Measurements from ENCODE around the gene CA5A.

The CA5A gene

DNA sequence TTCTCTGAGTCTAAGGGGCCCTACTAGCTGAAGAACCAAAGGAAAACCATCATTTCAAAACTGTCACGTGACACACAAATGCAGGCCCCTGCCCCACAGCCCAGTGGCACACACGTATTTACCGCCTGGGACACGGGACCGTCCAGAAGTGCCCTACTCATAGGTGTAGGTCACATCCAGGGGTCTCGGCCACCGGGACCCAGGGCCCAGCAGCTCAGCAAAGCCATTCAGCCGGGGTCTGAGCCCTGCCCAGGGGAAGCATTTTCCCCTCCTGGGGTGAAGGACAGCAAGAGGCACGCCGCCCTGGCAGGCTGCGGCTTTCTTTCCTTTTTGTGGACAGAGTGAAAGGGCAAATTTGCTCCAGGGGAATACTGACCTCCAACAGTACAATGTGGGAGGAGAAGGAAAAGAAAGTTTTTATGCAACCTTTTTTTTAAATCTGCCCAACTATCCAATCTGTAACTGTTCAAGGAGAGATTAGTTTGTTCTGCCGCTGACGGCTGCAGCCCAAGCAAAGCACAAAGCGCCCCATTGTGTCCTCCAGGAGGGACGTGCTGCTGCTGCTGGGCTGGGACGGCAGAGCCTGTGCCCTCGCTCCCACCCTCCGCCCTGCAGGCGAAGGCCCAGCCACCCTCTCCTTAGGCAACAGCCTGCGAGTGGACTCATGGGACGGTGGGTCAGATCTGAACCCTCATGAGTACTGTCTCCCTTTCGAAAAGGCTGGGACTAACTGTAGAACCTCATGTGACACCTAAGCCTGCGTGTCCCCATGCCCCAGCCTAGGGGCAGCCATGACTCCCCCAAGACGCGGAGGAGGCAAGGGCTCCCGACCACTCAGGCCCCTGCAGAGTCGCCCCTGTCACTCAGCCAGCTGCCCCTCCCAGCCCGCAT is 88.3 kb downstream of the CA5A start:
- ATAC-seq: no peak

GRCh38 chr16:87847467-87847784 is 88.9 kb downstream of the CA5A start:
- ATAC-seq: no peak

GRCh38 chr16:87846705-87847466 is 89.4 kb downstream of the CA5A start:
- ATAC-seq: no peak

DNA sequence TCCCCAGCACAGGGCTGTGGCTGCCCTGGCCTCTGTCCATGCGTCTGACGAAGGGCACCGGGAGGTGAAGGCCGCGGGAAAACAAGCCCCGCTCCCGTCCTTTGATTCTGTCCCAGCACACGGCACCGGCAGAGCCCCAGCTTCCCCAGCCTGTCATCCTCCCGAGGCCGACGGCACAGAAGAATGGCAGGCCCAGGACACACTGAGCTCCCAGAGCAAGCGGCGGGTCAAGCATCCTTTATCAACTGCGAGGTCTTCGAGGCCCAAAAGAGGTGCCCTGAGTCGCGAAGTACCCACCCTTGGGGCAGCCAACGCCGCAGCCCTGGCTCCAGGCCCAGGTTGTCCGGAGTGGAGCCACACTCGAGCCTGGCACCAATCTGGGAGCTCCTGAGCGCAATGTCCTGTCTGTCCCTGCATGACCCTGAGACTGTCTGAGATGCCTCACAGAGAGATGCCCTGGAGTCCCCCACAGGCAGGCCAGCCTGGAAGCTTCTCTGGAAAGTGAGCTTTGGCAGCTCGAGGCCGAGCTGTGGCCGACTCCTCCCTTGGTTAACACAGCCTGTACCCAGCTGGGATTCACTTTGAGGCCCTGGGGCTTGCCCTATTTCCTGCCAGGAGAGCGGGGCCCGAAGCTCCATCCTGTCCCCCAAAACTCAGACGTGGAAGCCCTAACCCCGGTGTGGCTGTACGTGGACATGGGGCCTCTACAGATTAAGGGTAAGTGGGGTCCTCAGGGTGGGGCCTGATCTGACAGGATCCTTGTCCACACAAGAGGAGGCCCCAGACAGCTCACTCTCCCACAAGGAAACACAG is 90.3 kb downstream of the CA5A start:
- no peak for ATAC-seq

GRCh38 chr16:87845213-87845612 is 91.1 kb downstream of the CA5A start:
- ATAC-seq: no peak

DNA sequence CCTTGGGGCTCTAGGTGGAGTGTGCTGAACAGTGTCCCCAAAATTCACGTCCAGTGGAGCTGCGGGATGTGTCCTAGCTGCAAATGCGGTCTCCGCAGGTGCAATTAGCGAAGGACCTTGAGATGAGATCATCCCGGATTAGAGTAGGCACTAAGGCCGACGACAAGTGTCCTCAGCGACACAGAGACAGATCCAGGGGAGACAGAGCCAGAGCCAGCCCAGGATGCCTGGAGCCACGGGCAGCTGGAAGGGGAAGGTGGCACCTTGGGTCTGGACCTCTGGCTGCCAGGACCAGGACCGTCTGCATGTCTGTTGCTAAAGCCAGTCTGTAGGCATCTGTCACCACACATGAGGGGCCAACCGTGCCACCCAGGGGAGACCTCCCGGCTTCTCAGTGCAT is 91.5 kb downstream of the CA5A start:
- no peak for ATAC-seq

GRCh38 chr16:87844120-87844733 is 92.1 kb downstream of the CA5A start:
- no peak for ATAC-seq

- no peak for ATAC-seq
These were observed 92.6 kb downstream of the CA5A start for GRCh38 chr16:87843678-87844105.

- ATAC-seq: no peak
These were observed 94.0 kb downstream of the CA5A start for GRCh38 chr16:87842209-87842869.

- no peak for ATAC-seq
These were observed 94.8 kb downstream of the CA5A start for GRCh38 chr16:87841340-87842208.

DNA sequence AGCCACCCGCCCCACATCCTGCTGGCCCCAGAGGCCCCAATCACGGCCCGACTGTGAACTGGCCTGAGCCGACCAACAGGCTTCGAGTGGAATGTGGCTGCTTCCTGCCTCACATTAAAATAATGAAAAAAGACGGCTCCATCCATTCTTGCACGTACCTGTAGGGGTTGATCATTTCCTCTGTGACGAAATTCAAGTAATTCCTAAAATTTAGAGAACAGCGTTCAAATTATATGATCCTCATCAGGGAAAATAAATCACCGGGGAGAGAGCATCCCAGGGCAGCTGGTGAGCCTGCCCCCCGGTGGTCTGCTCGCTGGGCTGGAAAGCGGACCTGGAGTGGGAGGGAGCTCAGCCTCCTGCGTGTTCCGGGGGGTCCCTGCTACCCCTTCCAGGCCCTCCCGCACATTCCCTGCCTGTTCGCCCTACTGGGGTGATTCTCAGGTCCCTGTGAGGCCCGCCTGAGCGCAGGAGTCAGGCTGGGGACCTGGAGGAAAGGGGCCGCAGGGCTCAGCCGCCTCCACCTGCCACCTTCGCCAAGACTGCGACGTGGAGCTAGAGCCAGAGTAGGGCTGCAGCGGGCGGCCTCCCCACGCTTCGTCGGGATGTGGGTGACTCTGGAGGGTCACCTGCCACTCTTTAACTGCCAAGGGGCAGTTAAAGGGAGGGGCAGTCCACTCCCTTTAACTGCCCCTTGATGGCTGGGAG is 95.9 kb downstream of the CA5A start:
- ATAC-seq: no peak

DNA sequence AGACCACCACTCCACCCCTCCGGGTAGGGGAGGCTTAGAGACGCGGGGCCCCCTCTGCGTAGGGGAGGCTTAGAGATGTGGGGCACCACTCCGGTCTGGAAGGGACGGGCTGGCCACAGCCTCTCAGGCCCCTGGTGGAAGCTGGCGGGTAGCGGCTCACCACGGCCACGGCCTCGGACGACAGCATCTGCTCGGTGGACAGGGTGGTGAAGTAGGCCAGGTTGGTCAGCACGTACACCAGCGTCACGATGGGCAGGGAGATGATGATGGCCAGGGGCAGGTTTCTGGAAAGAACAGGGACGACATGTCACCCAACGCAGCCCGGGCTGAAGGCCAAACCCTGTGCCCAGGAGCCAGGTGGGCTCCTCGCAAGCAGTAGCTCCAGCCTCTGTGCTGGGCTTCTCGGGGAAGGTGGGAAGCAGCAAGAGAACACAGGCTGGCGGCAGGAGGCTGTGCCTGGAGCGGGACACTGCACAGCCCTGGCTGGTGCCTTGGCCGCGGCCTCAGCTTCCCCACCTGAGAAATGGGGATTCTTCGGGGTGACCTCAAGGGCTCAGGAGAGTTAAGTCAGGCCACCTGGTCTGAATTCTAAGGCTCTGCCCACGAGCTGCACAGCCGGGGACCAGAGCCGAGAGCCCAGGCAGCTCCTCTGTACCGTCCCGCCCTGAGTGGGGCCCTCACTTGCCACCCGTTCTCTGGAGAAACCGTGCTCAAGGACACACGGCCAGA is 96.6 kb downstream of the CA5A start:
- no peak for ATAC-seq

GRCh38 chr16:87838643-87839541 is 97.4 kb downstream of the CA5A start:
- ATAC-seq: no peak

All from activated CD4-positive, CD25-positive, alpha-beta regulatory T cell treated with anti-CD3 and anti-CD28 coated beads, Interleukin-2, amount 50 U/mL, for 24 hours (primary cell).